Measurements from ENCODE around the gene ZNF8.
"Not testable (repeated sequence)": the region's sequence is repeated elsewhere in the genome, so short reads cannot be mapped to it uniquely, and the experiment has no call there.

Gene ZNF8

DNA sequence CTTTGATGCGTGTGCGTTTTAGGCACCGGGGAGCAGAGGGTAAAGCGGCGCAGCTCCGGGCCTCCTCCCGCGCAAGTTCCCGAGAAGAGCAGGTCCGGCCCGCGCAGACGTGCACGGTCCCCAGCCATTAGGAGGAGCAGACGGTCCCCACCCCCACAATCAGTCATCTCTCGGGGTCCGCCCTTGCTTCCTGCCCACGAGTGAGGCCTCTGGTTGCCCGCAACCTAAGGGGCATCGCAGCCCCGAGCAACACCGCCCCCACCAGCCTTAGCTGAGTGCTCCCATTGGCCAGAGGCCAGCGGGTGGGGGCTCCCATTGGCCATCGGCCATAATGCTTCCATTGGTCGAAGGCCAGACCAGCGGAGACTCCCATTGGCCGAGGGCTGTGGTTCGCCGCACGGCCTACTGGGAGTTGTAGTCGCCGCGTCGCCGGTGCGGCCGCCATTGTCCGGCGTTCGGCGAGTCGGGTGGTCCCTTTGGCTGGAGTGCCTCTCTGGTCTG is at the start of gene ZNF8:
ZNF8 (plus strand) TSS at position 415 of the 501 bp plus-strand sequence. CDS start 127 bp downstream, outside the sequence.
- DNase-seq, result peak; percentile 49

DNA sequence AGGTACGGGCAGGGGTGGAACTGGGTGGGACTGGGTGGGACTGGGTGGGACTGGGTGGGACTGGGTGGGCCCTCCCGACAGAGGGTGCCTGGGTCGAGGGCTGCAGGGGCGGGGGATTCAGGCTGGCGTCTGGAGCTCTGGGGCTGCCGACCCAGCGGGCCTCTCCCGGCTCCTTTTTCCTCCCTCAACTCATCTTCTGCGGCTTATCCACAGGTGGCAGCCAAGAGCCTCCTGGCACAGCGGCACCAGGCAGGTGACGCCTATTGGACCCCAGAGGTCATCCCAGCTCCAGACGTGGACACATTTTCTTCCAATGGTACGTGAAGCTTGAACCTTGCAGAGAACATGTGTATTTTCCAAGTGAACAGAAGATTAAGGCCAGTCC is 49.5 kb upstream of the ZNF8 start:
- DNase-seq, result no peak

DNA sequence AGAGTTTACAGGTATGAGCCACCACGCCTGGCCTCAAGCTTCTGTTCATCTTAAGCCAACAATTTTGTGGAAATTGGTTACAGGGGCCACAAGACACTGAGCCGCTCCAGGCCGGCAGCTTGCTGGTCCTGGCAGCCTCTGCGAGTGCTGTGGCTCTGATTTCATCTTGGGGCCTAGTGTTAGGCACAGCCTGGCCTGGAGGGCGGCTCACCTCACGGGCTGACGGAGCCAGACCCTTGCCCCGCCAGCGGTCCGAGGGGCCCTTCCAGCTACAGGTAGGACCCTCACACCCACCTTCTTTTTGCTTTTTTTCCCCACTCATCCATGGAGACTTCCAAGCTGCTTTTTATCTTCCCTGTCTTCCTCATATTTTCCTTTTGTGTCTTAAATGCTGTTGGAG is 41.4 kb upstream of the ZNF8 start:
- no peak for DNase-seq

DNA sequence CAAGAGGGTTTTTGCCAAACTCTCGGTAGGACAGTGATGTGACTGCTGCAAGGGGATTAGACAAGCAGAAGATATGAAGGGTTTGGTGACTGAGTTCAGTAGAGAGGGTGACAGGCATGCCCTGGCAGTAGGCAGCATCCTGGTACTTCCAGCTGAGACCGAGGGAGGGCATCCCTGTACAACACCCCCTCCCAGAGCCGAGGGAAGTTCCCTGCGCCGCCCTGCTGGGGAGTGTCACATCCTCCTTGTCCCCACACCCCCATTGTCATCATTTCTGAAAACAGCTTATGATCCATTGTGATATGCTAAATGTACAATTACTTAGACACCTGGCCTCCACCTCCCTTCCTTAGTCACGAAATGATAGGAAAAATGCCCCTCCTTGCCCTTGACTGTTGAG is 35.4 kb upstream of the ZNF8 start:
- DNase-seq, result no peak

DNA sequence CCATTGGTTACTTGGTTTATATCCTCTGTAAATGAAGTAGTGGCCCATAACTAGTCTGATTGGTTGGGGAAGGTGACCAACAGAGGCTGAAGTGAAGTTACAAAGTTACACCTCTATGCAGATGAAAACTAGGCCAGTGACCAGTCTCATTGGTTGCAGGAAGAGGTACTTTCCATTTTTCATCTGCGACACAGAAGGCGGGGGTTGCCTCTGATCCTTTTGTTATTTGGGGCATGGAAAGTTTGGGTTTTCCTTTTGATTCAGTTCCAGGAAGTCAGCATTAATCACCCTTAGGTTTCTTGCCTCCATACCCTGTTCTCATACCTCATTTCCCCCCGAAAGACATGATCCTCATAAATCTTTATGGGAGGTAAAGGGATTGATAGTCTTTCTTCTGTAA is 29.9 kb upstream of the ZNF8 start:
- no peak for DNase-seq

DNA sequence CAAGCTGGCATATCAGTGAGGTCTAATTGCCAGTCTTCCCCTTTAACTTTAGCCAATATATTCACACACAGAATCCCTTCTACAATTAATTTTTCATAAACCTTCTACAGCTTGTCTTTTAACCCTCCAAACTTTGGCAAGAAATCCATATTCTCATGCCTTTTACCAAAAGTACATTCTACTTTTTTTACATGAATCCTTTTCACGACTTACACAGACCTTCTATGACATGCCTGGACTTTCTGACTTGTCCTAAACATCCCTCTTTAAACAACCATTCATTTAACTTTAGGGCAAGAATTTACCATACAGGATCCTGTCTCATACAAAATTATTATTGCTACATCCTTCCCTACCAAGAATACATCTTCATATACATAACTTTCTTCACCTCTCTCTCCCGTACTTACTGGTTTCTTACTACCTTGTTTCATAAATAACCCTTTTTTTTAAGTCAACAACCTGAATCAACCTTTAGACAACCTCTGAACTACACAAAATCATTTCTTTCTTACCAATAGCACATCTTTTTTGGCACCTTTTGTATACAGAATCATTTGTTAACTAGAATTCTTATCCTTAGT is 26.6 kb upstream of the ZNF8 start:
- DNase-seq, result no peak

DNA sequence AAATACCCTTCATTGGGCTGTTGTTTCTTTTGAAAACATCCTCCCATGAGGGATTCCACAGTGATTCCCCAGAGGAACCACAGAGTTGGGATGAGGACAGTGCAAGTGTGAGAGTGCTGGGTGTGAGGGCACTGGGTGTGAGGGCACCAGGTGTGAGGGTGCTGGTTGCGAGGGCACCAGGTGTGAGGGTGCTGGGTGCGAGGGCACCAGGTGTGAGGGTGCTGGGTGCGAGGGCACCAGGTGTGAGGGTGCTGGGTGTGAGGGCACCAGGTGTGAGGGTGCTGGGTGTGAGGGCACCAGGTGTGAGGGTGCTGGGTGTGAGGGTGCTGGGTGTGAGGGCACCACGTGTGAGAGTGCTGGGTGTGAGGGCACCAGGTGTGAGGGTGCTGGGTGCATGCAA is 20.5 kb upstream of the ZNF8 start:
- not testable (repeated sequence) for DNase-seq

DNA sequence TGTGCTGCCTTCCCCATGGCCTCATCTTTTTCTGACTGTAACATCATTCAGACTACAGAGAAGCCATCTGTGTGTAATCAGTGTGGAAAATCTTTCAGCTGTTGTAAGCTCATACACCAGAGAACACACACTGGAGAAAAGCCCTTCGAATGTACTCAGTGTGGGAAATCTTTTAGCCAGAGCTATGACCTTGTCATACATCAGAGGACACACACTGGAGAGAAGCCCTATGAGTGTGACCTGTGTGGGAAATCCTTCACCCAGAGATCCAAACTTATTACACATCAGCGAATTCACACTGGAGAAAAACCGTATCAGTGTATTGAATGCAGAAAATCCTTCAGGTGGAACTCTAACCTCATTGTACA is 17.2 kb upstream of the ZNF8 start:
- no peak for DNase-seq

DNA sequence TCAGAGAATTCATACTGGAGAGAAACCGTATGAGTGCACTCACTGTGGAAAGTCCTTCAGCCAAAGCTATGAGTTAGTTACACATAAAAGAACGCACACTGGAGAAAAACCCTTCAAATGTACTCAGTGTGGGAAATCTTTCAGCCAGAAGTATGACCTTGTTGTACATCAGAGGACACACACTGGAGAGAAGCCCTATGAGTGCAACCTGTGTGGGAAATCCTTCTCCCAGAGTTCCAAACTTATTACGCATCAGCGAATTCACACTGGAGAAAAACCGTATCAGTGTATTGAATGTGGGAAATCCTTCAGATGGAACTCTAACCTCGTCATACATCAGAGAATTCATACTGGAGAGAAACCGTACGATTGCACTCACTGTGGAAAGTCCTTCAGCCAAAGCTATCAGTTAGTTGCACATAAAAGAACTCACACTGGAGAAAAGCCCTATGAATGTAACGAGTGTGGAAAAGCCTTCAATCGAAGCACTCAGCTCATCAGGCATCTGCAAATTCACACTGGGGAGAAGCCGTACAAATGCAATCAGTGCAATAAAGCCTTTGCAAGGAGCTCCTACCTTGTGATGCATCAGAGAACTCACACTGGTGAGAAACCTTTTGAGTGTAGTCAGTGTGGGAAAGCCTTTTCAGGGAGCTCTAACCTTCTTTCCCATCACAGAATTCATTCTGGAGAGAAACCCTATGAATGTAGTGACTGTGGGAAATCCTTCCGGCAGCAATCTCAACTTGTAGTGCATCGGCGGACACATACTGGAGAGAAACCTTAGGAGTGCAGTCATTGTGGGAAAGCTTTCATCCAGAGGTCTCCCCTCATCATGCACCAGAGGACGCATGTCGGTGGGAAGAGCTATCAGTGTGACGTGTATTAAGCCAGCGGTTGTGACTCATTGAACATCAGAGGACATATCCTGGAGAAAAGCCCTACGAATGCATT is 16.5 kb upstream of the ZNF8 start:
- no peak for DNase-seq

DNA sequence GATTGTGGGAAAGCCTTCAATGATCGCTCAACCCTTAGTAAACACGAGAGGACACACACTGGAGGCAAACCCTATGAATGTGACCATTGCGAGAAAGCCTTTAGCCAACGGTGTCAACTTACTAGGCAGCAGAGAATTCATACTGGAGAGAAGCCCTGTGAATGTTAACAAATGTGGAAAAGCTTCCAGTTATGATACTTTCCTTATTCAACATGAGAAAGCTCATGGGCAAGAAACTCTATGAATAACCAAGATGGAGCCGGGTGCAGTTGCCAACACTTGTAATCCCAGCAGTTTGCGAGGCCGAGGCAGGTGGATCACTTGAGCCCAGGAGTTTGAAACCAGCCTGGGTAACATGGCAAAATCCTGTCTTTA is 15.8 kb upstream of the ZNF8 start:
- DNase-seq, result no peak

DNA sequence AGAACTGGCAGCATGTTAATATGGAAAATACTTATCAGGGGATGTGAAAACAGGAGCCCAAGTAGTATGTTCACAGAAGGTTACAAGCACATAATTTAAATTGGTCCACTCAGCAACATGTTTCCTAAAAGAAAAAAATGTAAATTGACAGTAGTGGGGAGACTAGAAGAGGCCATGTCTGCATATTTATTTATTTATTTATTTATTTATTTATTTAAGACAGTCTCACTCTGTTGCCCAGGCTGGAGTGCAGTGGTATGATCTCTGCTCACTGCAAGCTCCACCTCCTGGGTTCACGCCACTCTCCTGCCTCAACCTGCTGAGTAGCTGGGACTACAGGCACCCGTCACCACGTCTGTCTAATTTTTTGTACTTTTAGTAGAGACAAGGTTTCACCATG is 13.7 kb upstream of the ZNF8 start:
- DNase-seq, result no peak

DNA sequence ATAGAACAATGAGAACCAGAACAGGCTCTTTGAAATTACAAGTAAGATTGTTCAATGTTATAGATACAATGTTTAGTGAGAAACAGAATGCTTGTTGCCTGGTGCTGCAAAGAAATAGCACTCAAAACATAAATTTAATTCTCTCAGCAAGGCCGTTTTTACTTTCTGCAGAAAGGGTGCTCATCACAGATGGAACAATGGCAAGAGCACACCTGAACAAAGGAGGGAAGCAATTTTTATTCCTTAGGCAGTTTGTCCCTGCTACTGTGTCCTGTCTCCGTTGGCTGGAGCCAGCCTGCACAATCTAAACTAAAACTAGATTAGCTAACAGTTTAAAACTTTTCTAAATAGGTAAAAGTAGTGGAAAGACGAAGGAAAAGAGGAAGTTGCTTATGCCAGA is 10.4 kb upstream of the ZNF8 start:
- DNase-seq, result no peak

DNA sequence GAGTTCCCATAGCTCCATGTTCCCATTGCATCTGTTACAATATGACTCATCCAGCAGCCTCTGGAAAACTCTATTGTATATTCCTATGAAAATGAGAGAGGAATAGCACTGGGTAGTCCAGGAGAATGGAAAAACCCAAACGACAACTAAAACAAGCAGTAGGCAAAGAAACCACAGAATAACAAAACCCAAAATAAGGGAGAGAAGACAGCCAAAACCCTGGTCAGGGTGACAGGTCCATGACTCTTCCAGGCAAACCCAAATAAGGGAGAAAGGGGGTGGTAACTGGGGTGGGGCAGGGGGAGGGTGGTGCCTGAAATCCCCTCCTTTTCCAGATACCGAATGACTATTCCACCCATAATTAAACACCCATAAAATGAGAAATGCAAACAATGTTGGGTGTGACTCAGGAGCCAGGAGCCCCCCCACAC is 4.0 kb upstream of the ZNF8 start:
- no peak for DNase-seq

DNA sequence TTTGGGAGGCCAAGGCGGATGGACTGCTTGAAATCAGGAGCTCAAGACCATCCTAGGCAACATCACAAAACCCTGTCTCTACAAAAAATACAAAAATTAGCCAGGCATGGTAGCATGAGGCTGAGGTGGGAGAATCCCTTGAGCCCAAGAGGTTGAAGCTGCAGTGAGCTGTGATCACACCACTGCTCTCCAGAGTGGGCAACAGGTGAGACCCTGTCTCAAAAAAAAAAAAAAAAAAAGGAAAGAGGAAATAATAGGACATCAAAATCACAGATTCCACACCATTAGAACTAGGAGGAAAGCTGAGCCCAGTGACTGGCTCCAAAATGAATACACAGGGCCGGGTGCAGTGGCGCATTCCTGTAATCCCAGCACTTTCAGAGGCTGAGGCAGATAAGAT is 3.2 kb upstream of the ZNF8 start:
- DNase-seq, result no peak

DNA sequence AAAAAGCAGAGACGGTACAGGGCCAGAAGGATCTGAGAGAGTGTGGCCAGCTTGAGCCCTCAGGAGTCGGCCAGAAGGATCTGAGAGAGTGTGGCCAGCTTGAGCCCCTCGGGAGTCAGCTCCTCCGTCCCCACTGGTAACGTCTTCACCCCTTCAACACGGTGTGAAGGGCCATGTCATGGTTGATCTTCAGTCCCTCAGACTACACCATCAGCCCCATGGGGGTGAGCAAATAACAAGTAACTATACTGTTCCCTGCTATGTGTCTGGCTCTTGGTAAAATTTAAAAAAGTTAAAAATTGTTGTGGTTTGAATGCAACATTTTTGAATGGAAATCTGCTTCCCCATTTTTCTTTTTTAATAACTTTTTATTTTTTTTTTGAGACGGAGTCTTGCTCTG is 1.6 kb upstream of the ZNF8 start:
- no peak for DNase-seq

DNA sequence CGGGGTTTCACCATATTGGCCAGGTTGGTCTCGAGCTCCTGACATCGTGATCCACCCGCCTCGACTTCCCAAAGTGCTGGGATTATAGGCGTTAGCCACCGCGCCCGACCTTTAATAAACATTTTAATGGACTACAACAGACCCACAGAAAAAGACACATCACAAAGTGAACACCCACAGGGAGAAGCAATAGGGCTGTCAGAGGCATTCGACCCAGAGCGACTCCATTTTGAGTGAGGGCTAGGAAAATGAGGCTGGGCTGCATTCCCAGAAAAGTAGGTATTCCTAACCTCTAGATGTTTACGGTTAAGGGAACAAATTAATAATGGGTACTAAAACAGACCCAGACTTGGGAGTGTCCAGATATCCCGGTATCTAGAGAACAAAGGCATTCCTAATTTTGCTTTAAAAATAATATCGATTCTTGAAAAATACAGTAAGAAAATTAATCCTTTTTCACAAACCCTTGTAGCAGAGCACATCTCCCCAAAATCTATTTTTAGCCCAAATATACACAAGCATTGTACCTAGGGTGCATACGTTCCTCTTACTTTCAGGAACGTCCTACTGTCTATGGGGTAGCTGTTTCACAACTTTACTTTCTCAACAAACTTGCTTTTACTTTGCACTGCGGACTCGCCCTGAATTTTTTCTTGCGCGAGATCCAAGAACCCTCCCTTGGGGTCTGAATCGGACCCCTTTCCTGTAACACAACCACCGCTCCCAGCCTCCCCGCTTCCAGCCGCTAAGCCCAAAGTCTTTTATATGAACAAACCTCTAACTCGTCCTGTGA is 811 bp upstream of the ZNF8 start:
- no peak for DNase-seq

DNA sequence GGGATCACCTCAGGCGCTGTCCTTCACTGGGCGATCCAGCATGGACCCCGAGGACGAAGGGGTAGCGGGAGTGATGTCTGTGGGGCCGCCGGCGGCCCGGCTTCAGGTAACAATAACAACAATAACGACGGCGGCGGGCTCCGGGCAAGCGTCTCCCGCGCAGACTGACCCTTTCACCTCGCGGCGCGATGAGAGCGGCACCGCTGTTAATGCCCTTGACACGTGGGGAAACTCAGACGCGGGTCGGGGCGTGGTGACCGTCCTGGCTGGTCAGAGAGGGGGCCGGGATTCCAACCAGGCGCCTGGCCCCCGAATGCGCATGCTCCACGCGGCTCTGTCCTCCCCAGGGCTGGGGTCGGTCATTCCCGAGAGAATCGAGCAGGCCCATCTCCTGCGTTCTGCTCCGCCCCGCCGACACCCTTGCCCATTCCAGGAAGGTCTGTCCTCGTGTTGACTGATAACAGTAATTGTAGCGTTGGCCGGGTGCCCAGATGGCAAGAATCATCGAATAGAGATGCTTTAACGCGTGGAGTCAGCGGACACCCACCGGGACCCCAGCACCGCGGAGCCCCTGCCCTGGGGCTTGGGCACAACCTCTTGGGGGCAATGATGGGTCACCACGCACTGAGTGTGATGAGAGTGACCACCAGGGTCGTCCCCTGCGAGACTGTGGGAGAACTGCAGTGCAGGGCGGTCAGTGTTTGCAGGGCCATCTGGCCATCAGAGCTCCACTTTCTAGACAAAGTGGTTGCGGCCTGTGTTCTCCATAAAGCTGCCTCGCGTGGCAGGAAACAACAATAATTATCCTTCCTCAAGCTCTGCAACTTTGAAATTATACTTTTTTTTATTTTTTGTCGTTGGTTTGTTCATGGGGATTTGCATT is 528 bp downstream of the ZNF8 start:
- DNase-seq, result no peak

DNA sequence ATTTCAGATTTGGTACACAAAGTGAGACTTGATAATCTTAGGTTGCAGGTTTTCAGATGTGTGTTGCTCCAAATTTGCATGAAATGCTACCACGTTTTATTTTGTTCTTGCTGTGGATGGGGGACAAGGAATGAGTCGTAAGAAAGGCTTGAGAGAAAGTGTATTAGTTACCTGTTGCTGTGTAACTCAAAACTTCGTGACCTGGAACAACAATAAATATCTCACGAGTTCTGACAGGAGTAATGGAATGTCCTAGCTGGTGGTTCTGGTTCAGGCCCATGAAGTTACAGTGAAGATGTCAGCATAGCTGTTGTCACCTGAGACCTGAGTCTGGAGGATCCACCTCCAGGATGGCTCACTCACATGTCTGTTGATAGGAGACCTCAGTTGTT is 1.2 kb downstream of the ZNF8 start:
- no peak for DNase-seq

DNA sequence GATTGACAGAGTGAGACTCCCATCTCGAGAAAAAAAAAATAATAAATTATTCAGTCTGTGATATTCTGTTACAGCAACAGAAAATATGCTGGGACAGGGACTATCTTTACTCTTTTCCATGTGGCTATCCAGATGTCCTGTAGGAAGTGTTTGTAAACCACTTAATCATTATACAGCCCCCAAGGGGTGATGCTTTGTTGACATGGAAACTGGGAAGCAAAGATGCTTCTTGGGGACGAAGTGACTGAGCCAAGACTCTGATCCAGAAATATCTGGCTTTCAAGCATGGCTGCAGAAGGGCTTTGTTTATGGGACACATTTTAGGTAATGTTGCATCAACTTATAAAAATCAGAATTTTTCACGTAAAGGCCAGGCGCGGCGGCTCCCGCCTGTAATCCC is 5.4 kb downstream of the ZNF8 start:
- no peak for DNase-seq

DNA sequence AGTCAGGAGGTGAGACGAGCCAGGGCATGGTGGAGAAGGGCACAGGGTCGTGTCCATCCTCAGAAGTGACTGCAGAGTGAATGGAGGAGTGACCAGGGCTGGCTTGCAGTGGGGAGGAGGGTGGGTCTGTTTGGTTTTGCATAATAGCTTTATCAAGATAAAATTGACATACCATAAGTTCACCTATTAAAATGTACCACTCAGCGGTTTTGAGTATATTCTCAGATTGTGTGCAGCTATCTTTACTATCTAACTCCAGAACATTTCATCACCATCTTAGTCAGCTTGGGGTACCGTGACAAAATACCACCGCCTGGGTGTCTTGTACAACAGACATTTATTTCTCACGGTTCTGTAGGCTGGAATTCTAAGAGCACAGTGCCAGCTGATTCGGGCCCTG is 13.2 kb downstream of the ZNF8 start:
- no peak for DNase-seq

DNA sequence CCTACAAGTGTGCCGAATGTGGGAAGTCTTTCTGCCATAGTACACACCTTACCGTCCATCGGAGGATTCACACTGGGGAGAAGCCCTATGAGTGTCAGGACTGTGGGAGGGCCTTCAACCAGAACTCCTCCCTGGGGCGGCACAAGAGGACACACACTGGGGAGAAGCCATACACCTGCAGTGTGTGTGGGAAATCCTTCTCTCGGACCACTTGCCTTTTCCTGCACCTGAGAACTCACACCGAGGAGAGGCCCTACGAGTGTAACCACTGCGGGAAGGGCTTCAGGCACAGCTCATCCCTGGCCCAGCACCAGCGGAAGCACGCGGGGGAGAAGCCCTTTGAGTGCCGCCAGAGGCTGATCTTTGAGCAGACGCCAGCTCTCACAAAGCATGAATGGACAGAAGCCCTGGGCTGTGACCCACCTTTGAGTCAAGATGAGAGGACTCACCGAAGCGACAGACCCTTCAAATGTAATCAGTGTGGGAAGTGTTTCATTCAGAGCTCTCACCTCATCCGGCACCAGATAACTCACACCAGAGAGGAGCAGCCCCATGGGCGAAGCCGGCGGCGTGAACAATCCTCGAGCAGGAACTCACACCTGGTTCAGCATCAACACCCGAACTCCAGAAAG is 16.1 kb downstream of the ZNF8 start:
- no peak for DNase-seq

DNA sequence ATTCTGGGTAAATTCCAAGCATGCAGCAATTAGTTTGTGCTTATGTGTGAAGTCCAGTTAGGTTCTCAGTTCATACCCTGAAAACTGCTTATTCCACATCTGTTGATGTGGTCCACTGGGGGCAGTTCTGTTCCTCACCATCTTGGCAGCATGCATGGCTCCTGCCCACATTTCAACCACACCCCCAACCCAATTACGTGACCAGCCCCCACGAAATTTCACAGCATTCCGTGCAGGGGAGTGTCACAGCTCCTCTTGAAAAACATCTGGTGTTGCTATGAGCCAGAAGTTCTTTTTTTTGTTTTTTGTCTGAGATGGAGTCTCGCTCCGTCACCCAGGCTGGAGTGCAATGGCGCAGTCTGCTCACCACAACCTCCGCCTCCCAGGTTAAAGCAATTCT is 17.3 kb downstream of the ZNF8 start:
- no peak for DNase-seq

Data from SIG-M5 (cell line).